Skeletal muscle tissue (tissue), 4 donors: ENCODE measurements around the gene TMEM109. TPM values are rescaled to one million over a fixed set of nuclear protein-coding genes. Genes with fewer than 3 reads are reported as not detected.
A peak's percentile ranks its signal among the peaks of the same experiment; 100 is the strongest.

Experiments
- H3K27ac ChIP-seq: one replicate; pipeline ENCODE4 v1.7.0; 2013; ENCODE audit warnings: mild to moderate bottlenecking, low read depth, low read length, inconsistent platforms
- H3K27me3 ChIP-seq, 3 donors: one replicate each; pipeline ENCODE4 v1.7.0; 2013; ENCODE audit warnings: low read length in 3 of 3; ENCODE audit not compliant: control insufficient read depth in 3 of 3, insufficient read depth in 3 of 3
- H3K36me3 ChIP-seq, 3 donors: one replicate each; pipeline ENCODE4 v1.7.0; 2013; ENCODE audit warnings: low read length in 3 of 3; ENCODE audit not compliant: control insufficient read depth in 3 of 3, insufficient read depth in 3 of 3
- H3K4me1 ChIP-seq, 3 donors: one replicate each; pipeline ENCODE4 v1.7.0; 2013; ENCODE audit warnings: low read length in 3 of 3, mild to moderate bottlenecking in 3 of 3; ENCODE audit not compliant: control insufficient read depth in 3 of 3, insufficient read depth in 3 of 3
- H3K4me3 ChIP-seq, 3 donors: one replicate each; pipeline ENCODE4 v1.7.0; 2013; ENCODE audit warnings: low read length in 3 of 3
- H3K9ac ChIP-seq, 3 donors: one replicate each; pipeline ENCODE4 v1.7.0; 2013; ENCODE audit warnings: low read length in 3 of 3, mild to moderate bottlenecking in 3 of 3, moderate library complexity in 2 of 3, low read depth in 1 of 3
- H3K9me3 ChIP-seq, 3 donors: one replicate each; pipeline ENCODE4 v1.7.0; 2013; ENCODE audit warnings: low read length in 3 of 3; ENCODE audit not compliant: control insufficient read depth in 3 of 3
- total RNA-seq: library from RNA; depleted of rRNA; stranded (reverse); fragments of >200 nt; gene quantifications from one replicate; pipeline ENCODE4 v1.2.3, GENCODE V29; 2014
- donor health status: Osteomylitis.

TMEM109 gene
- total RNA-seq, 1 donor from 2014 or later: 45.4 TPM

- no peaks in the 10 kb centered on the region for H3K9me3 ChIP-seq
- H3K4me3 ChIP-seq: no peak overlapping the region
- H3K9ac ChIP-seq: peak overlapping the region in 1 of 3 donors; percentile 33
- no peak overlapping the region for H3K27ac ChIP-seq
- H3K36me3 ChIP-seq: peaks cover 0 to 13% (median 0%) of the 10 kb centered on the region in 3 donors
- peaks cover 0 to 8% (median 4%) of the 10 kb centered on the region in 3 donors for H3K27me3 ChIP-seq
- peaks cover 4 to 12% (median 10%) of the 10 kb centered on the region in 3 donors for H3K4me1 ChIP-seq
These were observed 33.7 kb downstream of the TMEM109 start for GRCh38 chr11:60947700-60948099.

- Histone ChIP-seq H3K27ac (no peak overlapping the region), H3K27me3 (peaks cover 0 to 11% (median 4%) of the 10 kb centered on the region in 3 donors), H3K4me1 (peaks cover 7 to 14% (median 11%) of the 10 kb centered on the region in 3 donors), H3K9me3 (no peaks in the 10 kb centered on the region), H3K36me3 (peaks cover 0 to 8% (median 0%) of the 10 kb centered on the region in 3 donors), H3K9ac (no peak overlapping the region), H3K4me3 (no peak overlapping the region)
These were observed 34.3 kb downstream of the TMEM109 start for GRCh38 chr11:60948250-60948649.

- Histone ChIP-seq H3K9me3 (no peaks in the 10 kb centered on the region), H3K27me3 (peaks cover 0 to 11% (median 4%) of the 10 kb centered on the region in 3 donors), H3K27ac (no peak overlapping the region), H3K9ac (no peak overlapping the region), H3K4me1 (peaks cover 7 to 14% (median 11%) of the 10 kb centered on the region in 3 donors), H3K4me3 (peak overlapping the region in 2 of 3 donors; percentile 10 to 51), H3K36me3 (peaks cover 0 to 8% (median 0%) of the 10 kb centered on the region in 3 donors)
These were observed 36.1 kb downstream of the TMEM109 start for GRCh38 chr11:60950024-60950423.

GRCh38 chr11:60950933-60951605, 37.1 kb downstream of the TMEM109 start:
- Histone ChIP-seq H3K9me3 (no peaks in the 10 kb centered on the region), H3K27ac (no peak overlapping the region), H3K27me3 (peaks cover 0 to 11% (median 4%) of the 10 kb centered on the region in 3 donors), H3K4me1 (peaks cover 7 to 14% (median 11%) of the 10 kb centered on the region in 3 donors), H3K9ac (peak overlapping the region in 2 of 3 donors; percentile 23 to 71), H3K4me3 (peak overlapping the region; percentile 72 to 80 (median 77)), H3K36me3 (peaks cover 0 to 5% (median 0%) of the 10 kb centered on the region in 3 donors)

- H3K9ac ChIP-seq: peak overlapping the region; percentile 69 to 76 (median 71)
- no peaks in the 10 kb centered on the region for H3K9me3 ChIP-seq
- peaks cover 7 to 14% (median 11%) of the 10 kb centered on the region in 3 donors for H3K4me1 ChIP-seq
- peak overlapping the region; percentile 79 for H3K27ac ChIP-seq
- H3K4me3 ChIP-seq: peak overlapping the region; percentile 72 to 80 (median 77)
- H3K27me3 ChIP-seq: peaks cover 0 to 11% (median 4%) of the 10 kb centered on the region in 3 donors
- peaks cover 0 to 1% (median 0%) of the 10 kb centered on the region in 3 donors for H3K36me3 ChIP-seq
These were observed 37.6 kb downstream of the TMEM109 start for GRCh38 chr11:60951606-60951903.

GRCh38 chr11:60951904-60952741, 38.2 kb downstream of the TMEM109 start, which contains the start of gene SLC15A3:
Gene SLC15A3, minus strand, starts transcription at chr11:60952176. Its CDS starts 625 bp downstream, at chr11:60951551.
- Histone ChIP-seq H3K9ac (peak within 1 kb of the TSS; percentile 69 to 76 (median 71)), H3K27ac (peak within 1 kb of the TSS; percentile 79), H3K4me3 (peak within 1 kb of the TSS; percentile 72 to 80 (median 77)), H3K36me3 (no peaks in the 10 kb centered on the region), H3K27me3 (peaks cover 0 to 11% (median 4%) of the 10 kb centered on the region in 3 donors), H3K4me1 (peaks cover 7 to 14% (median 11%) of the 10 kb centered on the region in 3 donors), H3K9me3 (no peaks in the 10 kb centered on the region)

- H3K36me3 ChIP-seq: no peaks in the 10 kb centered on the region
- no peaks in the 10 kb centered on the region for H3K9me3 ChIP-seq
- peak overlapping the region; percentile 72 to 80 (median 77) for H3K4me3 ChIP-seq
- H3K27ac ChIP-seq: peak overlapping the region; percentile 79
- H3K4me1 ChIP-seq: peaks cover 7 to 14% (median 11%) of the 10 kb centered on the region in 3 donors
- H3K9ac ChIP-seq: peak overlapping the region; percentile 69 to 76 (median 71)
- peaks cover 0 to 11% (median 4%) of the 10 kb centered on the region in 3 donors for H3K27me3 ChIP-seq
These were observed 38.8 kb downstream of the TMEM109 start for GRCh38 chr11:60952742-60953170.

- Histone ChIP-seq H3K36me3 (no peaks in the 10 kb centered on the region), H3K27me3 (peaks cover 0 to 11% (median 4%) of the 10 kb centered on the region in 3 donors), H3K9ac (no peak overlapping the region), H3K9me3 (no peaks in the 10 kb centered on the region), H3K4me3 (no peak overlapping the region), H3K27ac (no peak overlapping the region), H3K4me1 (peaks cover 7 to 18% (median 11%) of the 10 kb centered on the region in 3 donors)
These were observed 39.8 kb downstream of the TMEM109 start for GRCh38 chr11:60953781-60954180.

- Histone ChIP-seq H3K9me3 (no peaks in the 10 kb centered on the region), H3K27me3 (peaks cover 0 to 11% (median 4%) of the 10 kb centered on the region in 3 donors), H3K4me1 (peaks cover 7 to 18% (median 11%) of the 10 kb centered on the region in 3 donors), H3K36me3 (no peaks in the 10 kb centered on the region), H3K9ac (no peak overlapping the region), H3K4me3 (no peak overlapping the region), H3K27ac (no peak overlapping the region)
These were observed 40.5 kb downstream of the TMEM109 start for GRCh38 chr11:60954421-60954820.
